Measurements from ENCODE around the gene CENPP. TPM values are rescaled to one million over a fixed set of nuclear protein-coding genes. Genes with fewer than 3 reads are reported as not detected.

CENPP gene
- total RNA-seq, 3 donors from 2014 or later (not counting 1 experiment from before 2014, with no cell fraction given), result 10.3 to 14.5 (median 12.1) TPM

DNA sequence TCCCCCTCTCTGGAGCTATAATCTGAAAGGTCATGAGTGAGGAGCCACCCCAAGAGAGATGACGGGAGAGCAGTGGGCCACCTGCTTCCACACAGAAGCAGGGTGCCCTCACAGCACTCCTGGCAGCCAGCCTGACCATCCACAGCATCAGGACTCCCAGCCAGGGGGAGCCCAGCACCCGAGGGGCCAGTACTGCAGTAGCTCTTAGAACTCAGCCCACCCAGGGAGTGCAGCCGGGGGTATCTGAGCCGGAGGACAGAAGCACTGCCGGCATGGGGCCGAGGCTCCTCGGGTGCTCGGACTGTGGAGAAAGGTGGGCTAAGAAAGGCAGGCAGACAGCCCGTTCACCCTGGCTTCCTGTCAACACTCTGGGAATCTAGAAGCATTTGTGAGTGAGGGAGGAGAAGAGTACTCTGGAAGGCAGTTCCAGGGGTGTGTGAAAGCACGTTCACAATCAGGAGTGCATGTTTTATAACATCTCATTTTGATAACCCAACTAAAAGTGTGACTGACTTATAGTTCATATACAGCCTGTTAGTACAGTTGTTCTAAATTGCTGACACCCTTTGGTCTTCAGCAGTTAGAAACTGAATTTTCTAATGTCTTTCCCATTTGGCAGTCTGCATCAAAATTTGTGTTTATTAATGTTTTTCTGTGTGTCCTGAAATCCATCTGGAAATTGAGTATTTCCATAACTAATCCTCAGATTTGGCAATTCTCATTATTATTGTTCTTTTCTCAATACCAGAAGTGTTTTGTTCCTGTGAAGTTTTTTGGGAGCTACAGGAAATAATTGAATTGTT lies 182.5 kb downstream of the CENPP start:
- H3K27me3 Mint-ChIP-seq (ENCODE audit: low read depth in 2 of 2), result no peaks in the 10 kb centered on the region
- ATAC-seq (no peak), DNase-seq (no peak)
- no peak overlapping the region for H3K27ac ChIP-seq (ENCODE audit: low read length)
- H3K36me3 ChIP-seq (ENCODE audit: control insufficient read depth, insufficient read depth, low read length), result no peaks in the 10 kb centered on the region
- 95% methylated on average over 10 of the region's 10 CpGs for WGBS (ENCODE audit: insufficient coverage)
- H3K36me3 Mint-ChIP-seq, result no peaks in the 10 kb centered on the region
- H3K9me3 Mint-ChIP-seq, result no peaks in the 10 kb centered on the region
- TF ChIP-seq, protein P1, sequence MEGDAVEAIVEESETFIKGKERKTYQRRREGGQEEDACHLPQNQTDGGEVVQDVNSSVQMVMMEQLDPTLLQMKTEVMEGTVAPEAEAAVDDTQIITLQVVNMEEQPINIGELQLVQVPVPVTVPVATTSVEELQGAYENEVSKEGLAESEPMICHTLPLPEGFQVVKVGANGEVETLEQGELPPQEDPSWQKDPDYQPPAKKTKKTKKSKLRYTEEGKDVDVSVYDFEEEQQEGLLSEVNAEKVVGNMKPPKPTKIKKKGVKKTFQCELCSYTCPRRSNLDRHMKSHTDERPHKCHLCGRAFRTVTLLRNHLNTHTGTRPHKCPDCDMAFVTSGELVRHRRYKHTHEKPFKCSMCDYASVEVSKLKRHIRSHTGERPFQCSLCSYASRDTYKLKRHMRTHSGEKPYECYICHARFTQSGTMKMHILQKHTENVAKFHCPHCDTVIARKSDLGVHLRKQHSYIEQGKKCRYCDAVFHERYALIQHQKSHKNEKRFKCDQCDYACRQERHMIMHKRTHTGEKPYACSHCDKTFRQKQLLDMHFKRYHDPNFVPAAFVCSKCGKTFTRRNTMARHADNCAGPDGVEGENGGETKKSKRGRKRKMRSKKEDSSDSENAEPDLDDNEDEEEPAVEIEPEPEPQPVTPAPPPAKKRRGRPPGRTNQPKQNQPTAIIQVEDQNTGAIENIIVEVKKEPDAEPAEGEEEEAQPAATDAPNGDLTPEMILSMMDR (IDR thresholded peaks at IDR 0.05), result no peak
- no peaks in the 10 kb centered on the region for H3K9me3 ChIP-seq (ENCODE audit: control insufficient read depth, insufficient read depth, low read length)
- H3K4me3 ChIP-seq (ENCODE audit: low read length), result no peak overlapping the region
- no peaks in the 10 kb centered on the region for H3K27me3 ChIP-seq (ENCODE audit: control insufficient read depth, insufficient read depth, low read length)
- no peak overlapping the region for H3K4me3 Mint-ChIP-seq
- intact Hi-C loops (cut with micrococcal nuclease), result no loop called here
- H3K4me1 Mint-ChIP-seq, result no peaks in the 10 kb centered on the region
- H3K27ac Mint-ChIP-seq, result no peak overlapping the region
- H3K4me1 ChIP-seq (ENCODE audit: control insufficient read depth, insufficient read depth, low read length), result no peaks in the 10 kb centered on the region

DNA sequence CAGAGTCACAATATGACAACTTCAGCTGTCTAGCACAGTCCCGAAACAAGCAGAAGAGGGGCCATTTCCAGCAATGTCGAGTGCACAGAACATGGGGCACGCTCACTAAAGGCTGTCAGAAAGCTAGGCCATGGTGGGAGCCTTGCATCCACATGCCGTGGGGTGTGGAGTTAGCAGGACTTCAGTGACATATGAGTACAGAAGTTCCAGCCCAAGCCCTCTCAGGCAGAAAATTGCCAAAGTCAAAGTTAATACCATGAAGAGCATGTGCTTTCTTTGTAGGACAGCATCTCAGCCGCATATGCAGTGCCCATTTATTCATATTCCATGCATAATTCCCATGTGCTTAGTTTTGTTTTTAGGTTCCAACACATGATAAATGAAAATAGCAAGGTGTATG lies 183.3 kb downstream of the CENPP start:
- no peak overlapping the region for H3K27ac Mint-ChIP-seq
- no peak for DNase-seq
- H3K36me3 ChIP-seq (ENCODE audit: control insufficient read depth, insufficient read depth, low read length), result no peaks in the 10 kb centered on the region
- no peak overlapping the region for H3K27ac ChIP-seq (ENCODE audit: low read length)
- no peak overlapping the region for H3K4me3 ChIP-seq (ENCODE audit: low read length)
- no peaks in the 10 kb centered on the region for H3K27me3 ChIP-seq (ENCODE audit: control insufficient read depth, insufficient read depth, low read length)
- no peaks in the 10 kb centered on the region for H3K4me1 ChIP-seq (ENCODE audit: control insufficient read depth, insufficient read depth, low read length)
- WGBS (ENCODE audit: insufficient coverage), result 97% methylated on average over 5 of the region's 5 CpGs
- ATAC-seq, result no peak
- no peak overlapping the region for H3K4me3 Mint-ChIP-seq
- H3K36me3 Mint-ChIP-seq, result no peaks in the 10 kb centered on the region
- H3K9me3 ChIP-seq (ENCODE audit: control insufficient read depth, insufficient read depth, low read length), result no peaks in the 10 kb centered on the region
- no peaks in the 10 kb centered on the region for H3K9me3 Mint-ChIP-seq
- TF ChIP-seq, protein P1 (IDR thresholded peaks at IDR 0.05), result no peak
- no peaks in the 10 kb centered on the region for H3K4me1 Mint-ChIP-seq
- intact Hi-C loops (cut with micrococcal nuclease), result no loop called here
- no peaks in the 10 kb centered on the region for H3K27me3 Mint-ChIP-seq (ENCODE audit: low read depth in 2 of 2)

DNA sequence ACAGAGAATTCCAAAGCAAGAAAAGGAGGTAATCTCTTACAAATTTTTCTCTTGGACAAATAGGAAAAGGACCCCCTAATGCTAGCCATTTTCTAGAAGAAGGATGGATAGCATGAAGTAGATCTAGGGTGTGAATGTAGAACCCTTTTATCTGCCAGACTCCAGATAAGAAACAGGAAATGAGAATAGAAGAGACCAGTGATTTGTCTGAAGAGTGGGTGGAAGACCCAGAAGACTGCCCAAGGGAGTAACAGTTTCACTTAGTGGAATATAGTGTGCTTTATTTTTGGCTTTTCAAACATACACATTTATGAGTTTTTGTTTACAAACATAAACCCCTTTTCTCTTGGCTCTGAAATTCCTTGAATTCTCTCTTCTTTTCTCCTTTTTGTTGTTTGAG lies 185.0 kb downstream of the CENPP start:
- TF ChIP-seq, protein P1 (IDR thresholded peaks at IDR 0.05), result no peak
- Mint-ChIP-seq H3K27ac (no peak overlapping the region), H3K4me3 (no peak overlapping the region), H3K36me3 (no peaks in the 10 kb centered on the region), H3K9me3 (no peaks in the 10 kb centered on the region), H3K4me1 (no peaks in the 10 kb centered on the region), H3K27me3 (ENCODE audit: low read depth in 2 of 2) (no peaks in the 10 kb centered on the region)
- DNase-seq (no peak), ATAC-seq (no peak)
- no peak overlapping the region for H3K4me3 ChIP-seq (ENCODE audit: low read length)
- no peaks in the 10 kb centered on the region for H3K9me3 ChIP-seq (ENCODE audit: control insufficient read depth, insufficient read depth, low read length)
- no peaks in the 10 kb centered on the region for H3K27me3 ChIP-seq (ENCODE audit: control insufficient read depth, insufficient read depth, low read length)
- intact Hi-C loops (cut with micrococcal nuclease), result no loop called here
- no peak overlapping the region for H3K27ac ChIP-seq (ENCODE audit: low read length)
- no peaks in the 10 kb centered on the region for H3K36me3 ChIP-seq (ENCODE audit: control insufficient read depth, insufficient read depth, low read length)
- no peaks in the 10 kb centered on the region for H3K4me1 ChIP-seq (ENCODE audit: control insufficient read depth, insufficient read depth, low read length)

DNA sequence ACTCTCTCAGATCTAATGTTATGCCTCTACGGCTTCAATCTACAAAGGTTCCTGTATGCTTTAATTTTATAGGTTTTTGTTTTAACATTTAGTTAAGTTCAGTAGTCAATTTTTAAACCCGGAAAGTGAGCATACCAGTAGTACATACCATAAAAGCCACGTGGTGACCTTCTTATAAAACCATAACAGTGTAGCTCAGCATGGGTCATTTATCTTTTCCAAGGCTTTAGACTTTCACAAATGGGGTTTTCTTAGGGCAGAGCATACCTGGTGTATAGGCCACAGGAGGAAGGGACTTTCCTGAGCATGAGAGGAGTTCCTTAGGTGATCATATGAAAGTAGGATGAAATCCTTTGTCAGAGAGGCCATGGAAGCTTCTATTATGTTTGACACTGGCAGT lies 186.9 kb downstream of the CENPP start:
- no peaks in the 10 kb centered on the region for H3K36me3 ChIP-seq (ENCODE audit: control insufficient read depth, insufficient read depth, low read length)
- no peaks in the 10 kb centered on the region for H3K36me3 Mint-ChIP-seq
- H3K27ac ChIP-seq (ENCODE audit: low read length), result no peak overlapping the region
- no peaks in the 10 kb centered on the region for H3K4me1 Mint-ChIP-seq
- H3K9me3 ChIP-seq (ENCODE audit: control insufficient read depth, insufficient read depth, low read length), result no peaks in the 10 kb centered on the region
- H3K27ac Mint-ChIP-seq, result no peak overlapping the region
- WGBS (ENCODE audit: insufficient coverage), result 52% methylated on average over 2 of the region's 3 CpGs
- intact Hi-C loops (cut with micrococcal nuclease), result no loop called here
- no peaks in the 10 kb centered on the region for H3K27me3 ChIP-seq (ENCODE audit: control insufficient read depth, insufficient read depth, low read length)
- H3K4me3 ChIP-seq (ENCODE audit: low read length), result no peak overlapping the region
- no peaks in the 10 kb centered on the region for H3K4me1 ChIP-seq (ENCODE audit: control insufficient read depth, insufficient read depth, low read length)
- no peak overlapping the region for H3K4me3 Mint-ChIP-seq
- no peaks in the 10 kb centered on the region for H3K9me3 Mint-ChIP-seq
- no peak for ATAC-seq
- no peak for DNase-seq
- no peaks in the 10 kb centered on the region for H3K27me3 Mint-ChIP-seq (ENCODE audit: low read depth in 2 of 2)
- TF ChIP-seq, protein P1 (IDR thresholded peaks at IDR 0.05), result no peak

Measured in natural killer cell (primary cell).